ENCODE measurements around the gene MEFV. TPM values are rescaled to one million over a fixed set of nuclear protein-coding genes. Genes with fewer than 3 reads are reported as not detected.

Gene MEFV
- total and polyA plus RNA-seq, 2 of the 4 experiments (the other 2 are of a cell fraction): not detected

DNA sequence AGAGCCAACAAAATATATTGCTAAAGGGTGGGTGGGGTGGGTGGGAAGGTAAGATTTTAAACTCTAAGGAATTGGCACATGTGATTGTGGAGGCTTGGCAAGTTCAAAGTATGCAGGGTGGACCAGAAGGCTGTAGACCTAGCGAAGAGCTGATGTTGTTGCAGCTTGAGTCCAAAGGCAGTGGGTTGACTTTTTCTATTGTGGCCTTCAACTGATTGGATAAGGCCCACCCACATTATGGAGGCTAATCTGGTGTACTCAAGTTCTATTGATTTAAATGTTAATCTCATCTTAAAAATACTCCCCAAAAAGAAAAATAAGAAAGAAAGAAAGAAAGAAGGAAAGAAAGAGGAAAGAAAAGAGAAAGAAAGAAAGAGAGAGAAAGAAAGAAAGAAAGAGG is 43.9 kb downstream of the MEFV start:
- no peak overlapping the region for H3K56ac ChIP-seq (ENCODE audit: extremely low read depth, insufficient read depth, low read length)
- no peak overlapping the region for H3K23ac ChIP-seq (ENCODE audit: low read depth, low read length)
- no TSS peak for BruUV-seq (replicated peaks)
- no peaks in the 10 kb centered on the region for H3K36me3 ChIP-seq (ENCODE audit: control insufficient read depth, insufficient read depth, low read length)
- H3K4ac ChIP-seq (ENCODE audit: low read depth, low read length): no peak overlapping the region
- CTCF ChIA-PET: no interaction called here
- H3K4me1 ChIP-seq (ENCODE audit: control insufficient read depth, insufficient read depth, low read length): no peaks in the 10 kb centered on the region
- H2BK120ac ChIP-seq (ENCODE audit: low read depth, low read length): no peak overlapping the region
- H3K79me1 ChIP-seq (ENCODE audit: low read depth in 1 of 2, low read length in 2 of 2): no peaks in the 10 kb centered on the region
- ATAC-seq (ENCODE audit: low read depth): no peak
- in situ Hi-C loops (cut with MboI; ENCODE audit: low sequenced_read_pairs) (no loop called here), intact Hi-C loops (cut with micrococcal nuclease) (no loop called here), dilution Hi-C loops (cut with HindIII; ENCODE audit: low sequenced_read_pairs, unreplicated experiment) (no loop called here)
- no peak overlapping the region for H4K91ac ChIP-seq (ENCODE audit: insufficient read depth, low read depth, low read length)
- WGBS, 2 experiments (ENCODE audit: extremely low coverage in 2 of 2, insufficient read length in 1 of 2): no CpG with 5 or more reads among the region's 1 CpG
- no peak overlapping the region for H4K8ac ChIP-seq (ENCODE audit: low read depth in 2 of 2, low read length in 2 of 2)
- H2BK20ac ChIP-seq (ENCODE audit: low read depth, low read length): no peak overlapping the region
- POLR2A ChIA-PET (ENCODE audit: unreplicated experiment): no interaction called here
- H4K5ac ChIP-seq (ENCODE audit: low read depth, low read length): no peak overlapping the region
- DNase-seq: no peak
- H3K27me3 ChIP-seq (ENCODE audit: control insufficient read depth, insufficient read depth, low read length): no peaks in the 10 kb centered on the region
- H3K14ac ChIP-seq (replicated peaks; ENCODE audit: low read depth, low read length): no peak overlapping the region
- H2AK9ac ChIP-seq (replicated peaks; ENCODE audit: low read depth, low read length, poor library complexity): no peak overlapping the region
- no peaks in the 10 kb centered on the region for H3K9me3 ChIP-seq (ENCODE audit: control insufficient read depth, insufficient read depth, low read length)
- no peak overlapping the region for H3K4me3 ChIP-seq (ENCODE audit: insufficient read depth, low read depth, low read length)
- H3K9me1 ChIP-seq (ENCODE audit: insufficient read depth, low read length): no peaks in the 10 kb centered on the region
- no peaks in the 10 kb centered on the region for H4K20me1 ChIP-seq (ENCODE audit: insufficient read depth, low read length)
- no peak overlapping the region for H3K27ac ChIP-seq (ENCODE audit: insufficient read depth, low read length)
- H3K18ac ChIP-seq (ENCODE audit: low read depth, low read length): no peak overlapping the region
- no peak overlapping the region for H2BK5ac ChIP-seq (ENCODE audit: low read depth, low read length, poor library complexity, severe bottlenecking)
- no peak overlapping the region for H2AFZ ChIP-seq (replicated peaks; ENCODE audit: low read length, poor library complexity)
- H3K9ac ChIP-seq (ENCODE audit: low read depth, low read length): no peak overlapping the region
- TF ChIP-seq BHLHE40 (IDR thresholded peaks at IDR 0.05; ENCODE audit: low read depth, low read length) (no peak), MAFK (IDR thresholded peaks at IDR 0.05; ENCODE audit: low read depth, low read length) (no peak), MXI1 (IDR thresholded peaks at IDR 0.05; ENCODE audit: borderline replicate concordance, low read depth, low read length) (no peak), MAZ (IDR thresholded peaks at IDR 0.05; ENCODE audit: borderline replicate concordance, low read depth, low read length) (no peak), ELK1 (IDR thresholded peaks at IDR 0.05; ENCODE audit: borderline replicate concordance, low read depth, low read length) (no peak), RAD21 (IDR thresholded peaks at IDR 0.05; ENCODE audit: low read length) (no peak), POLR2A (IDR thresholded peaks at IDR 0.05; ENCODE audit: low read depth, low read length) (no peak), FOS (IDR thresholded peaks at IDR 0.05; ENCODE audit: low read depth, low read length) (no peak), CTCF (conservative IDR thresholded peaks at IDR 0.05; ENCODE audit: low read depth, low read length) (no peak), CHD1 (IDR thresholded peaks at IDR 0.05; ENCODE audit: low read depth, low read length) (no peak), RFX5 (IDR thresholded peaks at IDR 0.05; ENCODE audit: low read depth, low read length) (no peak)
- TF ChIP-seq, protein P1, sequence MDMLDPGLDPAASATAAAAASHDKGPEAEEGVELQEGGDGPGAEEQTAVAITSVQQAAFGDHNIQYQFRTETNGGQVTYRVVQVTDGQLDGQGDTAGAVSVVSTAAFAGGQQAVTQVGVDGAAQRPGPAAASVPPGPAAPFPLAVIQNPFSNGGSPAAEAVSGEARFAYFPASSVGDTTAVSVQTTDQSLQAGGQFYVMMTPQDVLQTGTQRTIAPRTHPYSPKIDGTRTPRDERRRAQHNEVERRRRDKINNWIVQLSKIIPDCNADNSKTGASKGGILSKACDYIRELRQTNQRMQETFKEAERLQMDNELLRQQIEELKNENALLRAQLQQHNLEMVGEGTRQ (IDR thresholded peaks at IDR 0.05; ENCODE audit: low read depth, low read length): no peak
- H2BK15ac ChIP-seq (ENCODE audit: low read depth, low read length): no peak overlapping the region
- H3K4me2 ChIP-seq (ENCODE audit: low read depth, low read length): no peak overlapping the region
- H2AK5ac ChIP-seq (ENCODE audit: low read depth, low read length): no peak overlapping the region

Data from IMR-90 (cell line).